22Rv1 (cell line): ENCODE results near the gene INPP5D.

Experiments
- H3K27ac ChIP-seq: fragments of 450-650 bp; 2 replicates; pipeline ENCODE4 v1.5.1; 2017
- ZFX ChIP-seq: fragments of 450-650 bp; IDR thresholded peaks from 2 replicates; pipeline ENCODE4 v1.6.1; 2017; ENCODE audit warnings: antibody characterized with exemption, borderline replicate concordance
- TF ChIP-seq, protein P1 (sequence below): fragments of 450-650 bp; IDR thresholded peaks from 2 replicates; pipeline ENCODE4 v1.5.1; 2017; ENCODE audit warnings: mild to moderate bottlenecking

INPP5D gene

DNA sequence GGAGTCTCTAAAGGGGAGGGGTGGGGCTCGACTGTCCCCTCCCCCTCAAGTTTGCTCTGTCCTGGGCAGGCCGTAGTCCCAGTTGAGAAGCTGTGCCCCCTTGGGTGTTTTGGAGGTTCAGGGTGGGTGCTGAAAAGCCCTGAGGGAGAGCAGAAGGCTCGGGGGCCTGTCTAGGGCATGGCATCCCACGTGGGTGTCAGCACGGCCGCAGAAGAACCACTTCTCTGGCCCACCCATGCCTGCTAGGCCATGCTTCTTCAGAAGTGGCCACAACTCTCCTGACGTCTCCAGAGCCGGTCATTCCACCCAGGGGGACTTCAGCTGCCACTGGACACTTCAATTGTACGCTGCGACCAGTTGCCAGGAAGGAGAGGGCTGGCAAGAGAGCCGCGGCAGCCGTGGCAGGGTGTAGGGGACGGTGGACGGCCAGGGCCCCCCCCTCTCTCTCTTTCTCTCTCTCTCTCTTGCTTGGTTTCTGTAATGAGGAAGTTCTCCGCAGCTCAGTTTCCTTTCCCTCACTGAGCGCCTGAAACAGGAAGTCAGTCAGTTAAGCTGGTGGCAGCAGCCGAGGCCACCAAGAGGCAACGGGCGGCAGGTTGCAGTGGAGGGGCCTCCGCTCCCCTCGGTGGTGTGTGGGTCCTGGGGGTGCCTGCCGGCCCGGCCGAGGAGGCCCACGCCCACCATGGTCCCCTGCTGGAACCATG lies at the start of gene INPP5D:
Gene INPP5D (plus strand): TSS at position 546 of the 704 bp plus-strand sequence. CDS start 137 bp downstream, at position 683.
- H3K27ac ChIP-seq: no peak within 1 kb of the TSS

DNA sequence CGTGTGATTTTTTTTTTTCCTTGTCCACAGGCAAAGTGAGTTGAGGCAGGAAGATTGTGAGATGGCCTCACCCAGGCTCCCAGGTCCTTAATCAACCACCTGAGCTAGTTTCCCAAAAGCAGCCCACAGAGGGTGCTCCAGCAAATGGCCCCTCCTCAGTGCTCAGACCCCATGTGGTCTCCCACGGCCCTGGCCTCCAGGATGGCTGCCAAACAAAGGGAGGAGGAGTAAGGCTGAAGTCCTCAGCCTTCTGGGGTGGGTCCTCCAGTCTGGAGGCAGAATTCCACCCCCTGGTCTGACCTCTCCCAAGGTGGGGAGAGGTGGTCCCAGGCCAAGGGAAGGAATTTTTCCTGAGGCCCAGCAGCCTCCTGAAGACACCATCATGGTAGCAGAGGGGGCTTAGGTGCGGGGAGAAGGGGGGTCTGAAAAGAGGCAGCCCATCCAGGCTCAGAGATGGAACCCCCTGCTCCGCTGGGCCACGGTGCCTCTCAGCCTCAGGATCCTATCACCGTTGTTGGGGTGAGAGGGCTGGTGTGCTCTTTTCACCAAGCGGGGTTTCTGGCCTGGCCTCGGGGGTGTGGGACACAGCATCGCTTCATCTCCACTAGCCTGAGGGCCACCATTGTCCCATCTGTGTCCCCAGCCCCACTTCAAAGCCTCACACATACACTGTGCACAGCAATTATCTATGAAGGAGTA lies 49.4 kb upstream of the INPP5D start:
- no peak overlapping the region for H3K27ac ChIP-seq
- TF ChIP-seq, protein P1, sequence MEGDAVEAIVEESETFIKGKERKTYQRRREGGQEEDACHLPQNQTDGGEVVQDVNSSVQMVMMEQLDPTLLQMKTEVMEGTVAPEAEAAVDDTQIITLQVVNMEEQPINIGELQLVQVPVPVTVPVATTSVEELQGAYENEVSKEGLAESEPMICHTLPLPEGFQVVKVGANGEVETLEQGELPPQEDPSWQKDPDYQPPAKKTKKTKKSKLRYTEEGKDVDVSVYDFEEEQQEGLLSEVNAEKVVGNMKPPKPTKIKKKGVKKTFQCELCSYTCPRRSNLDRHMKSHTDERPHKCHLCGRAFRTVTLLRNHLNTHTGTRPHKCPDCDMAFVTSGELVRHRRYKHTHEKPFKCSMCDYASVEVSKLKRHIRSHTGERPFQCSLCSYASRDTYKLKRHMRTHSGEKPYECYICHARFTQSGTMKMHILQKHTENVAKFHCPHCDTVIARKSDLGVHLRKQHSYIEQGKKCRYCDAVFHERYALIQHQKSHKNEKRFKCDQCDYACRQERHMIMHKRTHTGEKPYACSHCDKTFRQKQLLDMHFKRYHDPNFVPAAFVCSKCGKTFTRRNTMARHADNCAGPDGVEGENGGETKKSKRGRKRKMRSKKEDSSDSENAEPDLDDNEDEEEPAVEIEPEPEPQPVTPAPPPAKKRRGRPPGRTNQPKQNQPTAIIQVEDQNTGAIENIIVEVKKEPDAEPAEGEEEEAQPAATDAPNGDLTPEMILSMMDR: no peak
- no peak for TF ChIP-seq ZFX

More for the DNA sequence above, at the start of gene INPP5D:
- TF ChIP-seq, protein P1: no peak
- TF ChIP-seq ZFX: no peak

- TF ChIP-seq, protein P1: no peak
- no peak for TF ChIP-seq ZFX
Observed at GRCh38 chr2:233011268-233011650, 48.9 kb upstream of the INPP5D start.

GRCh38 chr2:233011702-233012131 lies 48.4 kb upstream of the INPP5D start:
- no peak for TF ChIP-seq ZFX
- TF ChIP-seq, protein P1: no peak
- no peak overlapping the region for H3K27ac ChIP-seq

More at GRCh38 chr2:233011268-233011650, 48.9 kb upstream of the INPP5D start:
- H3K27ac ChIP-seq: no peak overlapping the region

DNA sequence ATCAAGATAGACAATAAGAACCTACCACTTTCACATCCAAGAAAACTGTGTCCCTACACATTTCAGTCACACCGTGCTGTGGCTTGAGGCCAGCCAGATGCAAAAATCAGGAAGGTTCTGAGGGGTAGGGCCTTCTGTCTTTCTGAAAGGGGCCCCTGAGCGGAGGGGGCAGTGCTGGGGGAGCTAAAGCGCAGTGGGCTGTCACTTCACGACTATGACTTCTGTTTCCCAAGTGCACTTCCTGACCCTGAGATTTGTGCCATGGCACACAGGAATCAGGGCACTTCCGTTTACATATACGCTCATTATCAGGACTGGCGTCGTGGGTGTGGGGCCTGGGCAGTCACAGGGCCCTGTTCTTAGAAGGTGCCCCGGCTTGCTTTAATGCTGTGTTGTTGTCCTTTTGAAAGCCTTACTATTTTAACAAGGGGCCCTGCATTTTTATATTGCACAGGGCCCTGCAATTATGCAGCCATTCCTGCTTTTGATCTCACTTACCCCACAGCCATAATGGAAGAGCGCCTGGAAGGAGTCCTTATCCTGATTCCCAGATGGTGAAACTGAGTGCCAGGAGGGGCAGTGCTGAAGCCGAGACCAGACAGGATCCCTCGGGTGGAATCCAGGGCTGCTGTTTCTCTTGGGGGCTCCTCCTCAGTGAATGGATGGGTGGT lies 47.7 kb upstream of the INPP5D start:
- TF ChIP-seq, protein P1: no peak
- no peak for TF ChIP-seq ZFX
- H3K27ac ChIP-seq: no peak overlapping the region

DNA sequence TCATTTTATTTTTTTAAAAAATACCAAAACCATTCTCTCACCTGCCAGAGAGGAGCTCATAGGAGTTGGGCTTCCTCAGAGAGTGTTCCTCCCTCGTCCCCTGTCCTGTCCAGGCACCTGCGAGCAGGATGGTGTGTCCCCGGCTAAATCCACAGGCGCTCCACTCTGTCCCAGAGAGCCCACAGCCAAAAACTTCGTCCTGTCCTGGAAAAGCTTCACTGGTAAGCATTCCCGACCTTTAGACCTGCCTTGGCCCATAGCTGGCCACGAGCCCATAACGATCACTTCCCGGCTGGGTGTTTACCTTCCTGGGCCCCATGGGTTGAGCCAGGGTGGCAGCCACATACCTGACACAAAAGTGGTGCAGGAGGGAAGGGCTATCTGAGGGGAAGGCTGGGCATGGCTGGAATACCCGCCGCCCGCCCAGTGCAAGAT lies 47.1 kb upstream of the INPP5D start, which contains the start of gene NGEF:
Gene NGEF (minus strand): TSS at position 230 of the 435 bp plus-strand sequence. CDS start 38,366 bp downstream, outside the sequence.
- H3K27ac ChIP-seq: no peak within 1 kb of the TSS
- TF ChIP-seq ZFX: no peak
- TF ChIP-seq, protein P1: no peak
